ENCODE data around the gene MPC2.

Gene MPC2

GRCh38 chr1:167949785-167950184 is 12.9 kb upstream of the MPC2 start:
- Histone ChIP-seq H3K9me3 (ENCODE audit: control extremely low read depth in 1 of 5, control insufficient read depth in 4 of 5, insufficient read depth in 2 of 5, low read depth in 1 of 5, low read length in 4 of 5) (peaks cover 0 to 3% (median 0%) of the 10 kb centered on the region in 5 experiments), H3K4me1 (ENCODE audit: control extremely low read depth in 1 of 4, control insufficient read depth in 4 of 4, insufficient read depth in 4 of 4, low read length in 3 of 4) (peaks cover 0 to 2% (median 0%) of the 10 kb centered on the region in 4 experiments), H3K27me3 (replicated peaks in 2 of 5; ENCODE audit: control insufficient read depth in 4 of 5, insufficient read depth in 5 of 5, low read length in 4 of 5) (no peaks in the 10 kb centered on the region), H3K27ac (ENCODE audit: insufficient read depth in 1 of 2, low read depth in 1 of 2, low read length in 2 of 2, poor library complexity in 1 of 2, severe bottlenecking in 2 of 2) (no peak overlapping the region), H3K36me3 (ENCODE audit: control insufficient read depth in 4 of 4, insufficient read depth in 4 of 4, low read length in 3 of 4) (peaks cover 12 to 23% (median 13%) of the 10 kb centered on the region in 4 experiments), H3K4me3 (ENCODE audit: control insufficient read depth in 1 of 7, extremely low read depth in 1 of 7, insufficient read depth in 4 of 7, low read depth in 2 of 7, low read length in 6 of 7) (no peak overlapping the region)
- ChIA-PET POLR2A (no interaction called here), CTCF (interaction anchor here (0.8 kb wide), 1 partner anchor 14 kb away, joined by 3 read pairs; no protein-coding TSS in a partner anchor)
- whole genome bisulfite sequencing (ENCODE audit: insufficient coverage) = no CpG with 5 or more reads among the region's 3 CpGs
- DNase-seq = no peak

GRCh38 chr1:167947733-167948132 is 10.9 kb upstream of the MPC2 start:
- ChIA-PET POLR2A (no interaction called here), CTCF (no interaction called here)
- no peak overlapping the region for H3K27ac ChIP-seq (ENCODE audit: insufficient read depth in 1 of 2, low read depth in 1 of 2, low read length in 2 of 2, poor library complexity in 1 of 2, severe bottlenecking in 2 of 2)
- peaks cover 0 to 2% (median 0%) of the 10 kb centered on the region in 4 experiments for H3K4me1 ChIP-seq (ENCODE audit: control extremely low read depth in 1 of 4, control insufficient read depth in 4 of 4, insufficient read depth in 4 of 4, low read length in 3 of 4)
- H3K9me3 ChIP-seq (ENCODE audit: control extremely low read depth in 1 of 5, control insufficient read depth in 4 of 5, insufficient read depth in 2 of 5, low read depth in 1 of 5, low read length in 4 of 5) = peaks cover 0 to 4% (median 0%) of the 10 kb centered on the region in 5 experiments
- no CpG with 5 or more reads among the region's 2 CpGs for WGBS (ENCODE audit: insufficient coverage)
- DNase-seq = no peak
- H3K36me3 ChIP-seq (ENCODE audit: control insufficient read depth in 4 of 4, insufficient read depth in 4 of 4, low read length in 3 of 4) = peaks cover 4 to 14% (median 9%) of the 10 kb centered on the region in 4 experiments
- H3K27me3 ChIP-seq (replicated peaks in 2 of 5; ENCODE audit: control insufficient read depth in 4 of 5, insufficient read depth in 5 of 5, low read length in 4 of 5) = no peaks in the 10 kb centered on the region
- H3K4me3 ChIP-seq (ENCODE audit: control insufficient read depth in 1 of 7, extremely low read depth in 1 of 7, insufficient read depth in 4 of 7, low read depth in 2 of 7, low read length in 6 of 7) = no peak overlapping the region

- Histone ChIP-seq H3K4me3 (ENCODE audit: control insufficient read depth in 1 of 7, extremely low read depth in 1 of 7, insufficient read depth in 4 of 7, low read depth in 2 of 7, low read length in 6 of 7) (no peak overlapping the region), H3K27ac (ENCODE audit: insufficient read depth in 1 of 2, low read depth in 1 of 2, low read length in 2 of 2, poor library complexity in 1 of 2, severe bottlenecking in 2 of 2) (no peak overlapping the region), H3K27me3 (replicated peaks in 2 of 5; ENCODE audit: control insufficient read depth in 4 of 5, insufficient read depth in 5 of 5, low read length in 4 of 5) (no peaks in the 10 kb centered on the region), H3K36me3 (ENCODE audit: control insufficient read depth in 4 of 4, insufficient read depth in 4 of 4, low read length in 3 of 4) (peaks cover 3 to 7% (median 5%) of the 10 kb centered on the region in 4 experiments), H3K9me3 (ENCODE audit: control extremely low read depth in 1 of 5, control insufficient read depth in 4 of 5, insufficient read depth in 2 of 5, low read depth in 1 of 5, low read length in 4 of 5) (peaks cover 0 to 4% (median 0%) of the 10 kb centered on the region in 5 experiments), H3K4me1 (ENCODE audit: control extremely low read depth in 1 of 4, control insufficient read depth in 4 of 4, insufficient read depth in 4 of 4, low read length in 3 of 4) (peaks cover 0 to 7% (median 2%) of the 10 kb centered on the region in 4 experiments)
- no peak for DNase-seq
- 92% methylated on average over 5 of the region's 9 CpGs for WGBS (ENCODE audit: insufficient coverage)
- ChIA-PET CTCF (interaction anchor here (1.3 kb wide), 1 partner anchor 13 kb away, joined by 3 read pairs; no protein-coding TSS in a partner anchor), POLR2A (no interaction called here)
Measured at GRCh38 chr1:167943541-167943940, 6.7 kb upstream of the MPC2 start.

GRCh38 chr1:167940264-167940663 is 3.4 kb upstream of the MPC2 start:
- Histone ChIP-seq H3K27me3 (replicated peaks in 2 of 5; ENCODE audit: control insufficient read depth in 4 of 5, insufficient read depth in 5 of 5, low read length in 4 of 5) (no peaks in the 10 kb centered on the region), H3K36me3 (ENCODE audit: control insufficient read depth in 4 of 4, insufficient read depth in 4 of 4, low read length in 3 of 4) (peaks cover 3 to 7% (median 5%) of the 10 kb centered on the region in 4 experiments), H3K4me1 (ENCODE audit: control extremely low read depth in 1 of 4, control insufficient read depth in 4 of 4, insufficient read depth in 4 of 4, low read length in 3 of 4) (peaks cover 0 to 17% (median 9%) of the 10 kb centered on the region in 4 experiments), H3K4me3 (ENCODE audit: control insufficient read depth in 1 of 7, extremely low read depth in 1 of 7, insufficient read depth in 4 of 7, low read depth in 2 of 7, low read length in 6 of 7) (no peak overlapping the region), H3K9me3 (ENCODE audit: control extremely low read depth in 1 of 5, control insufficient read depth in 4 of 5, insufficient read depth in 2 of 5, low read depth in 1 of 5, low read length in 4 of 5) (peaks cover 0 to 4% (median 0%) of the 10 kb centered on the region in 5 experiments), H3K27ac (ENCODE audit: insufficient read depth in 1 of 2, low read depth in 1 of 2, low read length in 2 of 2, poor library complexity in 1 of 2, severe bottlenecking in 2 of 2) (no peak overlapping the region)
- CTCF ChIA-PET = no interaction called here
- no CpG with 5 or more reads among the region's 2 CpGs for WGBS (ENCODE audit: insufficient coverage)
- DNase-seq = no peak
- POLR2A ChIA-PET = no interaction called here

GRCh38 chr1:167938080-167938636 is 1.3 kb upstream of the MPC2 start:
- CTCF ChIA-PET = no interaction called here
- Histone ChIP-seq H3K9me3 (ENCODE audit: control extremely low read depth in 1 of 5, control insufficient read depth in 4 of 5, insufficient read depth in 2 of 5, low read depth in 1 of 5, low read length in 4 of 5) (no peaks in the 10 kb centered on the region), H3K36me3 (ENCODE audit: control insufficient read depth in 4 of 4, insufficient read depth in 4 of 4, low read length in 3 of 4) (peaks cover 0 to 7% (median under 1%) of the 10 kb centered on the region in 4 experiments), H3K4me3 (ENCODE audit: control insufficient read depth in 1 of 7, extremely low read depth in 1 of 7, insufficient read depth in 4 of 7, low read depth in 2 of 7, low read length in 6 of 7) (peak overlapping the region in 6 of 7 experiments; percentile 75 to 99 (median 95)), H3K4me1 (ENCODE audit: control extremely low read depth in 1 of 4, control insufficient read depth in 4 of 4, insufficient read depth in 4 of 4, low read length in 3 of 4) (peaks cover 4 to 34% (median 22%) of the 10 kb centered on the region in 4 experiments), H3K27ac (ENCODE audit: insufficient read depth in 1 of 2, low read depth in 1 of 2, low read length in 2 of 2, poor library complexity in 1 of 2, severe bottlenecking in 2 of 2) (peak overlapping the region; percentile 98), H3K27me3 (replicated peaks in 2 of 5; ENCODE audit: control insufficient read depth in 4 of 5, insufficient read depth in 5 of 5, low read length in 4 of 5) (no peaks in the 10 kb centered on the region)
- DNase-seq = no peak
- POLR2A ChIA-PET = no interaction called here
- WGBS (ENCODE audit: insufficient coverage) = no CpG with 5 or more reads among the region's 5 CpGs

- no peak for DNase-seq
- no peaks in the 10 kb centered on the region for H3K9me3 ChIP-seq (ENCODE audit: control extremely low read depth in 1 of 5, control insufficient read depth in 4 of 5, insufficient read depth in 2 of 5, low read depth in 1 of 5, low read length in 4 of 5)
- ChIA-PET CTCF (interaction anchor here (0.6 to 1.1 kb wide), 4 partner anchors 129 to 719 kb away, joined by 3 to 4 read pairs (median 3); no protein-coding TSS in a partner anchor), POLR2A (no interaction called here)
- H3K36me3 ChIP-seq (ENCODE audit: control insufficient read depth in 4 of 4, insufficient read depth in 4 of 4, low read length in 3 of 4) = peaks cover 0 to 5% (median under 1%) of the 10 kb centered on the region in 4 experiments
- H3K4me3 ChIP-seq (ENCODE audit: control insufficient read depth in 1 of 7, extremely low read depth in 1 of 7, insufficient read depth in 4 of 7, low read depth in 2 of 7, low read length in 6 of 7) = peak overlapping the region in 6 of 7 experiments; percentile 75 to 99 (median 95)
- H3K27ac ChIP-seq (ENCODE audit: insufficient read depth in 1 of 2, low read depth in 1 of 2, low read length in 2 of 2, poor library complexity in 1 of 2, severe bottlenecking in 2 of 2) = peak overlapping the region; percentile 98
- H3K4me1 ChIP-seq (ENCODE audit: control extremely low read depth in 1 of 4, control insufficient read depth in 4 of 4, insufficient read depth in 4 of 4, low read length in 3 of 4) = peaks cover 8 to 38% (median 22%) of the 10 kb centered on the region in 4 experiments
- no CpG with 5 or more reads among the region's 5 CpGs for WGBS (ENCODE audit: insufficient coverage)
- H3K27me3 ChIP-seq (replicated peaks in 2 of 5; ENCODE audit: control insufficient read depth in 4 of 5, insufficient read depth in 5 of 5, low read length in 4 of 5) = no peaks in the 10 kb centered on the region
Measured at GRCh38 chr1:167937709-167938010, 788 bp upstream of the MPC2 start.

All from common myeloid progenitor, CD34-positive (primary cell).